ENCODE data around the gene AK8. TPM values are rescaled to one million over a fixed set of nuclear protein-coding genes. Genes with fewer than 3 reads are reported as not detected.

The AK8 gene
- total RNA-seq, 1 donor from 2014 or later = 0.74 TPM

DNA sequence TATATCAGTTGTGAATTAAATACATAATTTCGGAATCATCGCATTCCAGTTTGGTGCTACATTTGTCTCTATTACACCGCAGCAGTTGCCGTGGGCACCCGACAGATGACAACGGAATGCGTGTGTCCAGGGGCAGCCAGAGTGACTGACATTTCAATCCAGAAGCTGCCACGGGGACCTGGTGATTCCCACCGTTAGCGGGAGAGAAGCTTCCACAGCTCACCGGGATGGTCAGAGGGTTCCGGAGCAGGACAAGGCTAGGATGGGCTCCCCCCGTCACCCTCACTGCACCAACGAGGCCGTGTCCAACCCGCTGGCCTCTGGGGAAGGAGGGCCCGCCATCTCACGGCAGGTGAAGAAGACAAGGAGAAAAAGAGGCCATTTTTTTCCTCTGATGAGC, 121.1 kb downstream of the AK8 start:
- no peak overlapping the region for H3K4me3 ChIP-seq
- no peaks in the 10 kb centered on the region for H3K9me3 ChIP-seq (replicated peaks)
- H3K27ac ChIP-seq (replicated peaks) = no peak overlapping the region
- peaks cover 19% of the 10 kb centered on the region for H3K27me3 ChIP-seq (ENCODE audit: low read depth)
- no peaks in the 10 kb centered on the region for H3K4me1 ChIP-seq
- intact Hi-C loops (cut with micrococcal nuclease) = no loop called here
- DNase-seq = no peak
- no peaks in the 10 kb centered on the region for H3K36me3 ChIP-seq
- TF ChIP-seq CTCF (IDR thresholded peaks at IDR 0.05; ENCODE audit: borderline replicate concordance) = no peak

GRCh38 chr9:132756214-132756845, 121.8 kb downstream of the AK8 start:
- Histone ChIP-seq H3K4me1 (no peaks in the 10 kb centered on the region), H3K4me3 (no peak overlapping the region), H3K27ac (replicated peaks) (no peak overlapping the region), H3K9me3 (replicated peaks) (no peaks in the 10 kb centered on the region), H3K27me3 (ENCODE audit: low read depth) (peaks cover 14% of the 10 kb centered on the region), H3K36me3 (no peaks in the 10 kb centered on the region)
- TF ChIP-seq CTCF (IDR thresholded peaks at IDR 0.05; ENCODE audit: borderline replicate concordance) = no peak
- DNase-seq = no peak
- intact Hi-C loops (cut with micrococcal nuclease) = no loop called here

DNA sequence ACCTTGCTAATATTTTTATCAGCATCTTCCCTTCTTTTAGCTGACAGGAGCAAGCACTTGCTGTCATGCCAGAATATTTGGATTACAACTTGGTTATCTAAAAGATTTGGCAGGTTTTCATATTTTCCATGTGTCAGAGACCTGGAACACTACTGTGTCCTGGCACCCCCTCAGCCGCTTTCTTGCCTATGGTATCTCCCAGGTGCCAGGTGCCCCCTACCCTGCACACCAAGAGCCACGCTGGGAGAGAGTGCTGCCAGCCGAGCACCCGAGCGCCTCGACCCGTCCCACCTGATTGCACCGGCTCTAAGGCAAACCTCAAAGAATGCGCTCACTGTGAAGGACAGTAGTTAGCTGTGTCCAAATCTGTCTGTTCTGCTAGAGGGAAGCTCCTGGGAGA, 123.0 kb downstream of the AK8 start:
- H3K36me3 ChIP-seq = no peaks in the 10 kb centered on the region
- no peak overlapping the region for H3K27ac ChIP-seq (replicated peaks)
- no peaks in the 10 kb centered on the region for H3K9me3 ChIP-seq (replicated peaks)
- no peak for DNase-seq
- H3K4me3 ChIP-seq = no peak overlapping the region
- TF ChIP-seq CTCF (IDR thresholded peaks at IDR 0.05; ENCODE audit: borderline replicate concordance) = no peak
- intact Hi-C loops (cut with micrococcal nuclease) = no loop called here
- H3K4me1 ChIP-seq = no peaks in the 10 kb centered on the region
- peaks cover 14% of the 10 kb centered on the region for H3K27me3 ChIP-seq (ENCODE audit: low read depth)

DNA sequence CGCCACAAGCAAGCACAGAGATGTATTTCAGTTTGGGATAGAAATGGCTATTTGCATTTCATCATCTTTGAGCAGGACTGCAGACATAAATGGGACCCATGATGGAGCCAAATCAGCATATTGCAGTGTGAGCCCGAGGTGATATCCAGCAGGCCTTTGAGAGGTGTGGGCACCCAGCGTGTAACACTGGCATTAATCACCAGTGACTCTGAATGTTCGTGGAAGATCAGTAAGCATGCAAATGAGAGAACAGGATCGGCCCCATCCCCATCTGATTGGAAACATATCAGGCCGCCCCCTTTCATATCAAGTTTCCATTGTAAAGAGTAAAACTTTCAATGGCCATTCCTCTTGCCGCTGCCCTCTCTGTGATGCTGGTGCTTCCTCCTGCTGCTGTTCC, 123.8 kb downstream of the AK8 start:
- Histone ChIP-seq H3K36me3 (no peaks in the 10 kb centered on the region), H3K9me3 (replicated peaks) (no peaks in the 10 kb centered on the region), H3K4me3 (no peak overlapping the region), H3K27ac (replicated peaks) (no peak overlapping the region), H3K27me3 (ENCODE audit: low read depth) (peaks cover 14% of the 10 kb centered on the region), H3K4me1 (no peaks in the 10 kb centered on the region)
- intact Hi-C loops (cut with micrococcal nuclease) = no loop called here
- no peak for TF ChIP-seq CTCF (IDR thresholded peaks at IDR 0.05; ENCODE audit: borderline replicate concordance)
- DNase-seq = no peak

GRCh38 chr9:132753593-132753880, 124.5 kb downstream of the AK8 start:
- no peak for DNase-seq
- peaks cover 14% of the 10 kb centered on the region for H3K27me3 ChIP-seq (ENCODE audit: low read depth)
- no peaks in the 10 kb centered on the region for H3K9me3 ChIP-seq (replicated peaks)
- H3K4me3 ChIP-seq = no peak overlapping the region
- TF ChIP-seq CTCF (IDR thresholded peaks at IDR 0.05; ENCODE audit: borderline replicate concordance) = no peak
- H3K36me3 ChIP-seq = no peaks in the 10 kb centered on the region
- no peak overlapping the region for H3K27ac ChIP-seq (replicated peaks)
- no peaks in the 10 kb centered on the region for H3K4me1 ChIP-seq
- intact Hi-C loops (cut with micrococcal nuclease) = no loop called here

Data from left ventricle myocardium inferior (tissue), 1 donor.